Stimulated activated CD8-positive, alpha-beta memory T cell treated with anti-CD3 and anti-CD28 coated beads, Interleukin-15, amount 100 ng/mL, for 4 hours (primary cell): Measurements from ENCODE around the gene TRAPPC12.
"Not testable (repeated sequence)": the region's sequence is repeated elsewhere in the genome, so short reads cannot be mapped to it uniquely, and the experiment has no call there.

Source experiments
- DNase-seq, 2 donors: peaks; one replicate each; pipeline ENCODE4 v3.0.0-alpha.2; 2020; ENCODE audit warnings: low read depth in 2 of 2

Gene TRAPPC12

GRCh38 chr2:3379647-3380534, at the start of gene TRAPPC12:
TRAPPC12 (plus strand) TSS chr2:3379694; CDS start chr2:3387624, 7,930 bp downstream.
- DNase-seq: peak; percentile 87

GRCh38 chr2:3332133-3332532, 47.4 kb upstream of the TRAPPC12 start:
- DNase-seq: no peak

GRCh38 chr2:3334392-3335345, 44.8 kb upstream of the TRAPPC12 start:
- DNase-seq: no peak

- no peak for DNase-seq
Observed at GRCh38 chr2:3336844-3337243, 42.6 kb upstream of the TRAPPC12 start.

- no peak for DNase-seq
Observed at GRCh38 chr2:3338340-3338739, 41.2 kb upstream of the TRAPPC12 start.

GRCh38 chr2:3340144-3340543, 39.4 kb upstream of the TRAPPC12 start:
- no peak for DNase-seq

- DNase-seq: no peak
Observed at GRCh38 chr2:3341336-3341735, 38.2 kb upstream of the TRAPPC12 start.

GRCh38 chr2:3342324-3342723, 37.2 kb upstream of the TRAPPC12 start:
- no peak for DNase-seq

GRCh38 chr2:3343012-3343411, 36.5 kb upstream of the TRAPPC12 start:
- DNase-seq: no peak

GRCh38 chr2:3344897-3345296, 34.6 kb upstream of the TRAPPC12 start:
- DNase-seq: no peak

- DNase-seq: no peak
Observed at GRCh38 chr2:3345621-3346020, 33.9 kb upstream of the TRAPPC12 start.

- DNase-seq: no peak
Observed at GRCh38 chr2:3348767-3349166, 30.7 kb upstream of the TRAPPC12 start.

- no peak for DNase-seq
Observed at GRCh38 chr2:3349211-3349693, 30.2 kb upstream of the TRAPPC12 start.

GRCh38 chr2:3354986-3355385, 24.5 kb upstream of the TRAPPC12 start:
- DNase-seq: no peak

GRCh38 chr2:3355951-3356569, 23.4 kb upstream of the TRAPPC12 start:
- no peak for DNase-seq

- DNase-seq: no peak
Observed at GRCh38 chr2:3356799-3357198, 22.7 kb upstream of the TRAPPC12 start.

- not testable (repeated sequence) for DNase-seq
Observed at GRCh38 chr2:3357446-3357845, 22.0 kb upstream of the TRAPPC12 start.

- no peak for DNase-seq
Observed at GRCh38 chr2:3357926-3358325, 21.6 kb upstream of the TRAPPC12 start.

GRCh38 chr2:3361518-3362389, 17.7 kb upstream of the TRAPPC12 start:
- no peak for DNase-seq

GRCh38 chr2:3365219-3365618, 14.3 kb upstream of the TRAPPC12 start:
- no peak for DNase-seq

- no peak for DNase-seq
Observed at GRCh38 chr2:3368261-3368722, 11.2 kb upstream of the TRAPPC12 start.
